K562 (cell line): ENCODE results near the gene ALDH9A1. TPM values are rescaled to one million over a fixed set of nuclear protein-coding genes. Genes with fewer than 3 reads are reported as not detected.
"Not testable (repeated sequence)": the region's sequence is repeated elsewhere in the genome, so short reads cannot be mapped to it uniquely, and the experiment has no call there.

Experiments used
- ATAC-seq: fragments of 200-7000 bp; cut with Tn5 transposase; 3 replicates; pipeline ENCODE4 v1.9.1; 2020; ENCODE audit warnings: moderate library complexity
- BruUV-seq: library from RNA; stranded (reverse); fragments of 400-500 nt; replicated peaks from 2 replicates; lab custom pipeline; 2021; lab: Mats Ljungman, UMichigan
- CTCF ChIA-PET: fragments of 300-600 bp; formaldehyde crosslinking; extraction: SDS; loops from one replicate; lab custom pipeline; 2021; ENCODE audit warnings: low intra/inter-chr PET ratio; lab: Yijun Ruan, JAX
- POLR2A ChIA-PET: fragments of 300-600, 350-650 bp; sonication (Branson Sonifier 250); formaldehyde crosslinking; extraction: SDS; loops from one replicate; lab custom pipeline; 2021; ENCODE audit warnings: antibody characterized with exemption, inconsistent platforms; lab: Yijun Ruan, JAX
- DNase-seq, 4 experiments: peaks; one replicate each; pipeline versions ENCODE4 v3.0.0 to v3.0.0-alpha.2; 2011 to 2018; ENCODE audit warnings: low spot score in 3 of 4, mixed read lengths in 3 of 4; ENCODE audit errors: extremely low read depth in 1 of 4
- FAIRE-seq: peaks from 2 replicates; lab custom pipeline; 2011; peaks lifted over from hg19 to GRCh38; lab: Jason Lieb, UNC
- H2AFZ ChIP-seq: 2 replicates; pipeline ENCODE4 v1.6.0; 2011; ENCODE audit warnings: low read depth, low read length, control low read depth, inconsistent platforms
- H3K27ac ChIP-seq: fragments of 200-600 bp; 3 replicates; pipeline ENCODE4 v1.8.0; 2011; ENCODE audit warnings: low read depth, mild to moderate bottlenecking, control low read depth, inconsistent platforms, low read length, moderate library complexity, mixed read lengths; ENCODE audit errors: extremely low read depth
- H3K27me3 ChIP-seq, 2 experiments: fragments of 300-600 bp in 1 of 2; 2 replicates in 1 of 2; 3 replicates in 1 of 2; pipeline versions ENCODE4 v1.6.0 to v1.8.0; 2011; ENCODE audit warnings: inconsistent platforms in 2 of 2, low read length in 2 of 2, mild to moderate bottlenecking in 1 of 2, mixed read lengths in 1 of 2, moderate library complexity in 1 of 2; ENCODE audit not compliant: control insufficient read depth in 2 of 2, insufficient read depth in 2 of 2
- H3K36me3 ChIP-seq: fragments of 300-600 bp; 3 replicates; pipeline ENCODE4 v1.8.0; 2011; ENCODE audit warnings: mild to moderate bottlenecking, low read length, inconsistent platforms; ENCODE audit not compliant: control insufficient read depth, insufficient read depth
- H3K4me1 ChIP-seq, 2 experiments: fragments of 200-600 bp in 1 of 2; replicated peaks in 1 of 2; 2 replicates in 1 of 2; 3 replicates in 1 of 2; pipeline versions ENCODE4 v1.5.1 to v1.8.0; 2011; ENCODE audit warnings: inconsistent platforms in 2 of 2, low read length in 2 of 2, mild to moderate bottlenecking in 1 of 2, mixed read lengths in 1 of 2, moderate library complexity in 1 of 2; ENCODE audit not compliant: control insufficient read depth in 2 of 2, insufficient read depth in 2 of 2
- H3K4me2 ChIP-seq: 2 replicates; pipeline ENCODE4 v1.6.1; 2011; ENCODE audit warnings: low read length, control low read depth, inconsistent platforms, mixed read lengths; ENCODE audit not compliant: insufficient read depth
- H3K4me3 ChIP-seq: fragments of 200-600 bp; sonication (generic), shearing (Covaris generic); 2 replicates; pipeline ENCODE4 v1.5.1; 2016; ENCODE audit warnings: control low read depth, inconsistent platforms
- H3K79me2 ChIP-seq: fragments of 200-600 bp; 3 replicates; pipeline ENCODE4 v1.8.0; 2011; ENCODE audit warnings: low read length, inconsistent platforms; ENCODE audit not compliant: control insufficient read depth, insufficient read depth
- H3K9ac ChIP-seq, 2 experiments: 2 replicates each; pipeline versions ENCODE4 v1.6.0 to v1.6.1; 2011; ENCODE audit warnings: low read depth in 2 of 2, low read length in 2 of 2, control low read depth in 1 of 2, inconsistent platforms in 1 of 2, mild to moderate bottlenecking in 1 of 2, mixed read lengths in 1 of 2; ENCODE audit not compliant: insufficient read depth in 1 of 2
- H3K9me1 ChIP-seq: one replicate; pipeline ENCODE4 v1.6.0; 2011; ENCODE audit warnings: inconsistent platforms, mild to moderate bottlenecking, low read length, moderate library complexity; ENCODE audit not compliant: control insufficient read depth, insufficient read depth
- H3K9me3 ChIP-seq: replicated peaks from 2 replicates; pipeline ENCODE4 v1.5.1; 2011; ENCODE audit warnings: low read depth, low read length, inconsistent platforms; ENCODE audit not compliant: control insufficient read depth, insufficient read depth
- H4K20me1 ChIP-seq: replicated peaks from 2 replicates; pipeline ENCODE4 v1.6.1; 2011; ENCODE audit warnings: low read length, inconsistent platforms, mixed read lengths; ENCODE audit not compliant: control insufficient read depth, insufficient read depth
- ADNP ChIP-seq: fragments of 200-800 bp; sonication (Bioruptor generic); IDR thresholded peaks from 2 replicates; pipeline ENCODE4 v1.6.1; 2016; ENCODE audit warnings: missing genetic modification characterization, missing compliant biosample characterization
- ARID1B ChIP-seq: fragments of 450-650 bp; IDR thresholded peaks from 2 replicates; pipeline ENCODE4 v1.6.1; 2016; ENCODE audit warnings: antibody characterized with exemption, mild to moderate bottlenecking, inconsistent platforms
- BHLHE40 ChIP-seq: IDR thresholded peaks from 2 replicates; pipeline ENCODE4 v1.6.1; 2011; ENCODE audit warnings: low read length, improper control_type of control experiment
- CBFA2T2 ChIP-seq: fragments of 450-650 bp; conservative IDR thresholded peaks from 2 replicates; pipeline ENCODE4 v1.6.1; 2017; ENCODE audit warnings: mild to moderate bottlenecking
- CBFA2T3 ChIP-seq: fragments of 450-650 bp; IDR thresholded peaks from 2 replicates; pipeline ENCODE4 v1.6.1; 2017
- CBX8 ChIP-seq: fragments of 200-600 bp; sonication (generic); IDR thresholded peaks from 2 replicates; pipeline ENCODE4 v1.6.1; 2012; ENCODE audit warnings: borderline replicate concordance, mixed run types, low read depth, mild to moderate bottlenecking, moderate library complexity, mixed read lengths, low read length, control low read depth, inconsistent platforms; ENCODE audit not compliant: poor library complexity, severe bottlenecking; ENCODE audit errors: extremely low read depth
- DPF2 ChIP-seq: fragments of 450-650 bp; IDR thresholded peaks from 2 replicates; pipeline ENCODE4 v1.6.1; 2016
- MTA3 ChIP-seq: fragments of 450-650 bp; formaldehyde crosslinking; IDR thresholded peaks from 2 replicates; pipeline ENCODE4 v1.6.1; 2017; ENCODE audit warnings: mild to moderate bottlenecking, borderline replicate concordance
- TAL1 ChIP-seq: fragments of 450-650 bp; IDR thresholded peaks from 2 replicates; pipeline ENCODE4 v1.6.1; 2016; ENCODE audit warnings: mild to moderate bottlenecking
- TCF3 ChIP-seq: sonication (generic); formaldehyde crosslinking; IDR thresholded peaks from 2 replicates; pipeline ENCODE4 v1.4.0; 2020; ENCODE audit warnings: mild to moderate bottlenecking, missing genetic modification reagents
- TEAD4 ChIP-seq, 2 experiments: sonication (generic) in 1 of 2; formaldehyde crosslinking in 1 of 2; IDR thresholded peaks; 2 replicates each; pipeline versions ENCODE4 v1.6.1 to v1.8.0; 2012 to 2022; ENCODE audit warnings: borderline replicate concordance in 1 of 2, inconsistent platforms in 1 of 2, low read length in 1 of 2, mild to moderate bottlenecking in 1 of 2, missing genetic modification reagents in 1 of 2
- TFAM ChIP-seq: fragments of 250-450 bp; sonication (Bioruptor Pico); conservative IDR thresholded peaks from 2 replicates; pipeline ENCODE4 v1.5.0; 2021; ENCODE audit warnings: mild to moderate bottlenecking, moderate library complexity
- TRIM24 ChIP-seq, 2 experiments: fragments of 450-650 bp; IDR thresholded peaks; 2 replicates each; pipeline ENCODE4 v1.6.1; 2016
- ZFPM2 ChIP-seq: fragments of 250-450 bp; sonication (Bioruptor Pico); IDR thresholded peaks from 2 replicates; pipeline ENCODE4 v1.5.1; 2022; ENCODE audit warnings: mild to moderate bottlenecking
- ZNF12 ChIP-seq: sonication (generic); formaldehyde crosslinking; IDR thresholded peaks from 2 replicates; pipeline ENCODE4 v1.4.0; 2020; ENCODE audit warnings: mild to moderate bottlenecking, missing genetic modification reagents
- ZNF347 ChIP-seq: fragments of 450-650 bp; formaldehyde crosslinking; IDR thresholded peaks from 2 replicates; pipeline ENCODE4 v1.4.0; 2020; ENCODE audit warnings: low read depth, mild to moderate bottlenecking, moderate library complexity
- WGBS: fragments of 100-300 bp; shearing (Covaris generic); methylation state at CpG from one replicate; pipeline ENCODE4 v1.1.6; 2016; ENCODE audit warnings: low coverage, mixed read lengths; ENCODE audit not compliant: insufficient coverage; ENCODE audit errors: missing lambda C conversion rate; 5-methylcytosine and 5-hydroxymethylcytosine counted together
- in situ Hi-C: fragments of 300-500 bp; cut with MboI; formaldehyde crosslinking; loops from 4 replicates; pipeline ENCODE4 v1.15.0; 2018; ENCODE audit warnings: inconsistent platforms, mixed read lengths
- intact Hi-C: fragments of 100-400 bp; cut with micrococcal nuclease; formaldehyde crosslinking; loops from 2 replicates; pipeline ENCODE4 v1.14.2; 2022
- polyA plus RNA-seq, 8 experiments: library from polyadenylated mRNA; depleted of rRNA in 4 of 8; stranded (reverse) in 5 of 8; unstranded in 3 of 8; fragments of >200 nt; fragmentation: Nextera tagmentation in 2 of 8; fragmentation: Illumina TruSeq in 1 of 8; extraction: Ambion mirVana in 2 of 8; extraction: Trizol in 1 of 8; gene quantifications; 2 replicates each; pipeline versions ENCODE4 v1.2.1 to v1.2.3, GENCODE V29; 2011 to 2014; ENCODE audit warnings: inconsistent platforms in 1 of 8, missing spikeins in 1 of 8
- total RNA-seq, 7 experiments: library from RNA; depleted of rRNA in 6 of 7; stranded (reverse); fragments of >200 nt in 6 of 7; fragmentation: Illumina TruSeq in 2 of 7; extraction: Trizol in 2 of 7; gene quantifications; 2 replicates each; pipeline versions ENCODE4 v1.2.1 to v1.2.3, GENCODE V29; 2011 to 2021; ENCODE audit warnings: low replicate concordance in 1 of 7
- TF ChIP-seq, protein P1 (sequence below): sonication (generic); IDR thresholded peaks from 2 replicates; pipeline ENCODE4 v1.6.1; 2016

The ALDH9A1 gene
- total and polyA plus RNA-seq, 9 of the 15 experiments (the other 6 are each of a cell fraction or from before 2014, with no cell fraction given): 26.5 to 54.3 (median 39.2) TPM

- TF ChIP-seq TFAM (CRISPR knock-in tag) (no peak), CBX8 (no peak), TRIM24 (IDR thresholded peaks at IDR 0.05) (0 out of 4 replicates have a peak, but pooled peaks of 1 of the 2 experiments have one; percentile 31), ADNP (tag) (0 out of 2 replicates have a peak, but pooled peaks have one; percentile 48), ZNF347 (CRISPR knock-in tag) (no peak), DPF2 (peak; percentile 52), ARID1B (peak; percentile 59), ZNF12 (CRISPR knock-in tag) (no peak), TCF3 (CRISPR knock-in tag) (peak; percentile 40; the same call in 1 of the 2 replicates), ZFPM2 (CRISPR knock-in tag) (no peak), TEAD4 (IDR thresholded peaks at IDR 0.05; ENCODE audit: low read length) (peak; percentile 34; the same call in 1 of the 2 replicates), TEAD4 (CRISPR knock-in tag; IDR thresholded peaks at IDR 0.05; ENCODE audit: borderline replicate concordance) (no peak), CBFA2T3 (peak; percentile 68), CBFA2T2 (peak; percentile 38; the same call in 1 of the 2 replicates), TAL1 (peak; percentile 38; the same call in 1 of the 2 replicates), MTA3 (no peak), BHLHE40 (no peak)
- TF ChIP-seq, protein P1, sequence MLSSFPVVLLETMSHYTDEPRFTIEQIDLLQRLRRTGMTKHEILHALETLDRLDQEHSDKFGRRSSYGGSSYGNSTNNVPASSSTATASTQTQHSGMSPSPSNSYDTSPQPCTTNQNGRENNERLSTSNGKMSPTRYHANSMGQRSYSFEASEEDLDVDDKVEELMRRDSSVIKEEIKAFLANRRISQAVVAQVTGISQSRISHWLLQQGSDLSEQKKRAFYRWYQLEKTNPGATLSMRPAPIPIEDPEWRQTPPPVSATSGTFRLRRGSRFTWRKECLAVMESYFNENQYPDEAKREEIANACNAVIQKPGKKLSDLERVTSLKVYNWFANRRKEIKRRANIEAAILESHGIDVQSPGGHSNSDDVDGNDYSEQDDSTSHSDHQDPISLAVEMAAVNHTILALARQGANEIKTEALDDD: peak; percentile 84
- TF ChIP-seq, all 486 proteins: peak for 14
These were observed 49.5 kb upstream of the ALDH9A1 start (continued) for GRCh38 chr1:165747632-165748447.

GRCh38 chr1:165744913-165745312, 46.6 kb upstream of the ALDH9A1 start:
- H3K4me3 ChIP-seq, BruUV-seq, H3K27me3 ChIP-seq, H3K9ac ChIP-seq, H2AFZ ChIP-seq, POLR2A ChIA-PET, H3K4me2 ChIP-seq, intact Hi-C loops, in situ Hi-C loops, H3K9me3 ChIP-seq, CTCF ChIA-PET, H3K27ac ChIP-seq, H3K4me1 ChIP-seq, DNase-seq, H4K20me1 ChIP-seq, H3K79me2 ChIP-seq, H3K9me1 ChIP-seq, ATAC-seq, FAIRE-seq: not testable (repeated sequence)
- peaks cover 58% of the 10 kb centered on the region for H3K36me3 ChIP-seq
- 100% methylated on average over 1 of the region's 1 CpG for WGBS
